Measurements from ENCODE around the gene CCDC54.
A peak's percentile ranks its signal among the peaks of the same experiment; 100 is the strongest.

CCDC54 gene

DNA sequence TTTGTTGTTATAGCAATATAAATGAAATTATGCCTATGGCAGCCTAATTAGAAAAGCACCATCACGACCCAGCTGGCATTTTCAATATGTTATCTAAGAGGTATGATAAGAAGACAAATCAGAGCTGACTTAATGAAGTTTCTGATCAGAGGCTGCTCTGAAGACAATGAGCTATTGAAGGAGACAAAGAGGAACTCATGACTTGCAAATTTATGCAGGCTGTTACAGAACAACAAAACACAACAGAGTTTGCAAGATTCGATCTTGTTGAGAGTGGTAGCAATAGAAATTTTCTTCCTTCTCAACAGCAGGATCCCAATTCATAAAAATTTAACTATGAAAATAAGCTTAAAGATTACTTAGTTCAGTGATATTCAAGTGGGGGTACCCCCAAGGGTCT is 7.7 kb downstream of the CCDC54 start:
- TF ChIP-seq CTCF (IDR thresholded peaks at IDR 0.05; ENCODE audit: control insufficient read depth, extremely low read depth, insufficient read depth): no peak
- DNase-seq (ENCODE audit: low read depth): no peak
- H3K4me3 ChIP-seq (ENCODE audit: low read depth, low read length): no peak overlapping the region

GRCh38 chr3:107387555-107387954 is 10.3 kb downstream of the CCDC54 start:
- no peak for DNase-seq (ENCODE audit: low read depth)
- H3K4me3 ChIP-seq (ENCODE audit: low read depth, low read length): no peak overlapping the region
- TF ChIP-seq CTCF (IDR thresholded peaks at IDR 0.05; ENCODE audit: control insufficient read depth, extremely low read depth, insufficient read depth): no peak

DNA sequence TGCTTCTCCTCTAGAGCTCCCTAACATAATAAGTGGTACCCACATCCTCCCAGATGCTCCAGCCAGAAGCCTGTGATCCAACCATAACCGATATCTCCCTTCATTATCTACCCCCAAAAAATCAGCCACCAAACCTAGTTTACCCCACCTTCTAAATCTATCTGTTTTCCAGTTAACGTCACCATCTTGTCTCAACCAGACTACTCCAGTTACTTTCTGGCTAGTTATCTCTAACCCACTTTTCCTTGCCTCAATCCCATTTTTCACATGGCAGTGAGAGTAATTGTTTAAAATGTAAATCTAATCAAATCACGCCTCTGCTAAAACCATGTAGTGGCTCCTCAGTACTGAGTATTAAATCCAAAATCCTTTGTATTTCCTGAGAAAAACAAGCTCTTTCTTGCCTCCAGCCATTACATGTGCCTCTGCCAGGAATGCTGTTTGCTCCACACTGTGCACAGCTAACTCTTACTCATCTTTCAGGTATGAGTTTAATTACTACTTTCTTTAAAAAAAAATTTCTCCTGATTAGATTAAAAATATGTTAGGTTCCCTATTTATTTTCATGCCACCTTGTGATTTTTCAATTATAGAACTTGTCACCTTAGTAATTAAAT is 15.4 kb downstream of the CCDC54 start:
- TF ChIP-seq CTCF (IDR thresholded peaks at IDR 0.05; ENCODE audit: control insufficient read depth, extremely low read depth, insufficient read depth): no peak
- H3K4me3 ChIP-seq (ENCODE audit: low read depth, low read length): no peak overlapping the region

GRCh38 chr3:107394502-107394901 is 17.3 kb downstream of the CCDC54 start:
- DNase-seq (ENCODE audit: low read depth): peak; percentile 31
- no peak overlapping the region for H3K4me3 ChIP-seq (ENCODE audit: low read depth, low read length)
- TF ChIP-seq CTCF (IDR thresholded peaks at IDR 0.05; ENCODE audit: control insufficient read depth, extremely low read depth, insufficient read depth): no peak

More for the DNA sequence above, 15.4 kb downstream of the CCDC54 start:
- no peak for DNase-seq (ENCODE audit: low read depth)

GRCh38 chr3:107395066-107395465 is 17.8 kb downstream of the CCDC54 start:
- TF ChIP-seq CTCF (IDR thresholded peaks at IDR 0.05; ENCODE audit: control insufficient read depth, extremely low read depth, insufficient read depth): no peak
- H3K4me3 ChIP-seq (ENCODE audit: low read depth, low read length): no peak overlapping the region
- DNase-seq (ENCODE audit: low read depth): no peak

GRCh38 chr3:107401301-107401700 is 24.1 kb downstream of the CCDC54 start:
- no peak for TF ChIP-seq CTCF (IDR thresholded peaks at IDR 0.05; ENCODE audit: control insufficient read depth, extremely low read depth, insufficient read depth)
- DNase-seq (ENCODE audit: low read depth): no peak
- H3K4me3 ChIP-seq (ENCODE audit: low read depth, low read length): no peak overlapping the region

DNA sequence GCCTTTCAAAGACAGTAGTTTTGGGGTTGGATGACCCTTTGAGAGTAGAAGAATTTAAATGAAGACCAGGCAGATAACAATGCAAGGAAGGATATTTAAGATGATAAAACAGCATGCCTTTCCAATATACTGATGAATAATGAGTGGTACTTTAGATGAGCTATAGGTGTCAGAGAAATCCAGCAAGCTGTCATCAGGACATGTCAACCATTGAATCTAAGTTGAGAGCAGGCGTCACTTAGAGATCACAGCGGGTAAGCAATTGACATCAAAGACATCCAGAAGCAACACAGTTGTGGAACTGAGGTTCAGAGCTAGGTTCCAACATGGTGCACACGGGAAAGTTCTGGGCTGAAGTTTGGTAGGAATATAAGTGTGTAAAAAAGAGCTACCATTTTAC is 25.0 kb downstream of the CCDC54 start:
- TF ChIP-seq CTCF (IDR thresholded peaks at IDR 0.05; ENCODE audit: control insufficient read depth, extremely low read depth, insufficient read depth): no peak
- DNase-seq (ENCODE audit: low read depth): no peak
- H3K4me3 ChIP-seq (ENCODE audit: low read depth, low read length): no peak overlapping the region
